T-helper 2 cell treated with Interferon-gamma antibody and Interleukin-4, amounts not matched to agents 5 μg/mL and 100 μg/mL, for 36 hours (primary cell): Measurements from ENCODE around the gene ROR2.

Experiments
- DNase-seq: peaks from one replicate; pipeline ENCODE4 v3.0.0; 2021; ENCODE audit warnings: low spot score
- H3K27ac Mint-ChIP-seq: one replicate; pipeline ENCODE4 v1.8.0; 2021; ENCODE audit warnings: mild to moderate bottlenecking, mixed read lengths
- H3K27me3 Mint-ChIP-seq: one replicate; pipeline ENCODE4 v1.8.0; 2021; ENCODE audit warnings: low read depth, mixed read lengths
- H3K36me3 Mint-ChIP-seq: one replicate; pipeline ENCODE4 v1.8.0; 2021; ENCODE audit warnings: low read depth, mixed read lengths
- H3K4me1 Mint-ChIP-seq: one replicate; pipeline ENCODE4 v1.8.0; 2021; ENCODE audit warnings: low read depth, mixed read lengths
- H3K4me3 Mint-ChIP-seq: one replicate; pipeline ENCODE4 v1.8.0; 2022; ENCODE audit warnings: mild to moderate bottlenecking, moderate library complexity, mixed read lengths
- H3K9me3 Mint-ChIP-seq: one replicate; pipeline ENCODE4 v1.8.0; 2021; ENCODE audit warnings: mixed read lengths

ROR2 gene

DNA sequence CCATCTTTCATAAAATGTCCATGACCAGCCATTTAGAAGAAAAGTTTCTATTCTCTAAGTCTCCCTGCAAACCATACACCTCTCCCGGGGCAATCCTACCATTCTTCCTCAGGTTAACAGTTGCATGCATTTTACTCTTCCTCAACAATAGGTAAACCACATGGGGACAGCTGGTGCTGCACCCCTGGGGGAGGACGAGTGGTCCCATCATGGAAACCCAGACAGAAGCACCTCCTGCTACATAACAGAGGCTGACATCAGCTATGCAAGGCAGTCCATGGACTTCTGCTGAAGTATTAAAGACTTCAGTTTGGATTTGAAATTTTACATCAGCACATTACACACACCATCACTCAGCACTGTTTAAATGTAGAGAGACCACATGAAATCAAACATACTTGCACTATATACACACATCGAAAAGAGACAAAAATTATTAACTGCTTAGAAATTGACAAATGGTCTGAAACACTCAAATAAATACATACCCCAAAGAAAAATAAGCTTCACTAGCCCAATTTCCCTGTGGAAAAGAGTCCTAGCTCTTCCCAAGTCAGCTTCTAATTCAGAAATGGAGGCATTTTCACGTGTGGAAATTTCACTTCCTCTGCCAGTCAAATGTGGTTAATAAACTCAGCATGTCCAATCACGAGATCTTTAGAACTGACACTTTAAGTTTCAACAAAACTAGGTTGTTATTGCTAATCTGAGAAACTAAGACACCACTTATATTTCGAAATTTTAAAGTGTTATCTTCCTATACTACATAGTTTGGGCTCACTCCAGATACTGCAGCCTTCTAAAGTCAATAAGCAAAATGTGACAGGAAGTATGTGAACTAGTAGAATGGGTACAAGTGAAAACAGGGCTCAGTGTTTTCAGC is 173.4 kb downstream of the ROR2 start:
- H3K27ac Mint-ChIP-seq = no peak overlapping the region
- DNase-seq = no peak
- no peaks in the 10 kb centered on the region for H3K9me3 Mint-ChIP-seq

DNA sequence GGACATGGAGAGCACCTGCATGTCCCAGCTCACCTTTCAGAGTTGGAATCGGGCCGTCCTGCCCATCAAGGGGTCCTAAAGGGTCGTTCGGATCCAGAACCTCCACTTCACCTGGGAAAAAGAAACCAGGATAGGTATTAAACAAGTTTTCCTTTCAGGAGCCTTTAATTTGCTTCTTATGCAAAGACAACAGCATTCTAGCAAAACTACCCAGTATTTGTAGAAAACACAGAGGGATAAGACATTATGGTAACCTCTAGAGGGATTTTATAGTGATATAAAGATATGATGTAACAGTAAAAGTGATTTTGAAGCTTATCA is 174.4 kb downstream of the ROR2 start:
- Mint-ChIP-seq H3K4me1 (no peaks in the 10 kb centered on the region), H3K36me3 (no peaks in the 10 kb centered on the region), H3K9me3 (no peaks in the 10 kb centered on the region), H3K27me3 (peaks cover 10% of the 10 kb centered on the region), H3K4me3 (no peak overlapping the region), H3K27ac (no peak overlapping the region)
- DNase-seq = no peak

More for the DNA sequence above, 173.4 kb downstream of the ROR2 start:
- Mint-ChIP-seq H3K4me3 (no peak overlapping the region), H3K4me1 (no peaks in the 10 kb centered on the region), H3K27me3 (peaks cover 12% of the 10 kb centered on the region), H3K36me3 (no peaks in the 10 kb centered on the region)

DNA sequence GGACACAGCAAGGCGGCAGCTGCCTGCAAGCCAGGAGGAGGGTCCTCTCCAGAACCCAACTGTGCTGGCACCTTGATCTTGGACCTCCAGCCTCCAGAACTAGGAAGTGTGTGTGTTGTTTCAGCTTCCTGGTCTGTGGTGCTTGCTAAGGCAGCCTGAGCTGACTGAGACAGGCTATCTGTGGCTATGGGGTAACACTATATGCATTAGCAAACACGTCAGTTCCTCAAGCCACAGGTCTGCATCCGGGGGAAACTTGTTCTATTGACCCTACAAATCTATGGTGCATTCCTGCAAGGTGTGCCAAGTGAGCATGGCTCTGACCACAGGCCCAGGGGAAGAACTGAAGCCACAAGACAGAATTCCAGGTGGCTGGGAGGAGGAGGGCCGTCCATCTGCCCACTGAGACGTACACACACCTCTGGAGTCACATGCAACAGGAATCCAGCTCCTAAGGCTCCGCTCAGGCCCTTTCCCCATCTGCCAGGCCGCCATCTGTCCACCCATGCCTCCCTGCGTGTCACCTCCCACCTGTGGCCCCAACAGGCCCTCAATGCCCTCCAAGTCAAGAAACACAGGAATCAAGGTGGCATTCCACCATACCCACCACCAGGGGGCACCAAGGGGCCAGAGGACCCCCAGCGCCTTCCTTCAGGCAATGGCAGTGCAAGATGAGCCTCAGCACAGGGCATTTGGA is 174.9 kb downstream of the ROR2 start:
- Mint-ChIP-seq H3K27ac (no peak overlapping the region), H3K4me1 (no peaks in the 10 kb centered on the region), H3K36me3 (no peaks in the 10 kb centered on the region), H3K9me3 (no peaks in the 10 kb centered on the region), H3K27me3 (peaks cover 10% of the 10 kb centered on the region), H3K4me3 (no peak overlapping the region)
- DNase-seq = peak; percentile 35

DNA sequence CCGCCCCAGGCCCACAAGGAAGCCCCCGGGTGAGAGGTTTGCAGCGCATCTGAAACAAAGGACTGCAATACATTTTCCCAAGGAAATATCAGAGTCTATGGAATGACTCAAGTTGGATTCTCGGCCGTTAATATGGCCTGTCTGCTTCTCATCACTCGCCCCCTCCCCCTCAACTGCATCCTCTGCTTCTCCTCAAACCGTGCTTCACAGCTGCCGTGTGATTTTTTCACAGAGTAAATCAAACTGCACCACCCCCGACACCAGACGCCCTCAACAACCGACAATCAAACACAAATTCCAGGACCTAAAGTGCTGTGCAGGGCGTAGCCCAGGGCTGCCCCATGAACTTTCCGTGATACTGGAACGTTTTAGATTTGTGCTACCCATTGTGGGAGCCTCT is 176.9 kb downstream of the ROR2 start:
- H3K27me3 Mint-ChIP-seq = peaks cover 10% of the 10 kb centered on the region
- H3K27ac Mint-ChIP-seq = no peak overlapping the region
- DNase-seq = no peak
- H3K36me3 Mint-ChIP-seq = no peaks in the 10 kb centered on the region
- no peaks in the 10 kb centered on the region for H3K9me3 Mint-ChIP-seq
- no peak overlapping the region for H3K4me3 Mint-ChIP-seq
- no peaks in the 10 kb centered on the region for H3K4me1 Mint-ChIP-seq

DNA sequence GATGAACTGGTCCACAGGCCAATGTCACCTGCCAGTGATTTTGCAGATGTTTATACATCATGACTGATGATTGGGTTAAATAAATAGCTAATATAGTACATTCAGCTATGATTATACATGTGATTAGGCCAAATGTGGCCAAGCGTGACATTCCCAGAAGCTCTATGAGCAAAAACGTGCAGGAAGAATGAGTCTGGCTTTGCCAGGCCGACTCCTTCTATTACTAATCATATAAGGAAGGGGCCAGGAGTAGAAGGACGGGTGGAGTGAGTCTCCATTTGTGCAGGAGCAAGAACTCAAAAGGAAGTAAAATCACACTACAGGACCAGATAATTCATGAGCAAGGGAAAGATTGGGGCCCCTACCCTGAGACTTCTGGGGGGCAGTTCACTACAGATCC is 178.2 kb downstream of the ROR2 start:
- H3K27me3 Mint-ChIP-seq = peaks cover 13% of the 10 kb centered on the region
- H3K4me3 Mint-ChIP-seq = no peak overlapping the region
- H3K4me1 Mint-ChIP-seq = no peaks in the 10 kb centered on the region
- no peak for DNase-seq
- no peaks in the 10 kb centered on the region for H3K36me3 Mint-ChIP-seq
- H3K27ac Mint-ChIP-seq = no peak overlapping the region
- no peaks in the 10 kb centered on the region for H3K9me3 Mint-ChIP-seq

DNA sequence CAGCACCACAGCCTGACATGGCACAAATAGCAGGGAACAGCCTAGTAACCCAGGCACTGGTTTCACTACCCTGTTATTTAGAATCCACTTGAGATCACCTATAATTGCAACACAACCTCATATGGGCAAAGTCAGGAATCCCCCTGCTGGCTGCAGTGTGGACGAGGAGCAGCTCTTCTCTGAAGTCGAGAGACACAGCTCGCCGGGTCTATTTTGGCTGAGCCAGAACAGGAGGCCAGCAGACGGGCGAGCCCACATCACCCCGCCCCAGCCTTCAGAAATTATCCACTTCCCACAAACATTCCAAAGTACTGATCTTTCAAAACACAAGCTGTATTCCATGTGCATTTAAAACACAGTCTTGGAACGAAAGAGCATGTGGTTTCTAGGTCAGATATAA is 179.0 kb downstream of the ROR2 start:
- H3K9me3 Mint-ChIP-seq = no peaks in the 10 kb centered on the region
- no peak overlapping the region for H3K4me3 Mint-ChIP-seq
- no peak overlapping the region for H3K27ac Mint-ChIP-seq
- no peak for DNase-seq
- H3K36me3 Mint-ChIP-seq = no peaks in the 10 kb centered on the region
- no peaks in the 10 kb centered on the region for H3K4me1 Mint-ChIP-seq
- H3K27me3 Mint-ChIP-seq = peaks cover 16% of the 10 kb centered on the region

DNA sequence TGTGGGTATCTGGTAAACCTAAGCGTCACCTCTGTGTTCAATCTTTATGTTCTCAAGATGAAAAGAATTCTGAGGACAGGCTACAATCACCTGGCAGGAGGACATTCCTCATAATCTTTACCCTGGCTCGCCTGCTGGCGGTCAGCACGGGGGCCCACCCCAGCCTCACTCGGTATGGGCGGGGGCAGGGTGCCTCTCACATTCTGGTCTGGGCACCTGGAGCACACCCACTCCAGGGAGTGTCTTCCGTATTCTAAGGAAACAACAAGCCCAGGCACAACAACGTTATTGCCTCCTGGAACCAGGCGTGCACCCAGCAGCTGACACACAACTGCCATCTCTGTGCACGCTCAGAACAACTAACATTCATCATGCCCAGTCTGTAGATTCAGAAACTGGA is 179.8 kb downstream of the ROR2 start:
- no peaks in the 10 kb centered on the region for H3K36me3 Mint-ChIP-seq

DNA sequence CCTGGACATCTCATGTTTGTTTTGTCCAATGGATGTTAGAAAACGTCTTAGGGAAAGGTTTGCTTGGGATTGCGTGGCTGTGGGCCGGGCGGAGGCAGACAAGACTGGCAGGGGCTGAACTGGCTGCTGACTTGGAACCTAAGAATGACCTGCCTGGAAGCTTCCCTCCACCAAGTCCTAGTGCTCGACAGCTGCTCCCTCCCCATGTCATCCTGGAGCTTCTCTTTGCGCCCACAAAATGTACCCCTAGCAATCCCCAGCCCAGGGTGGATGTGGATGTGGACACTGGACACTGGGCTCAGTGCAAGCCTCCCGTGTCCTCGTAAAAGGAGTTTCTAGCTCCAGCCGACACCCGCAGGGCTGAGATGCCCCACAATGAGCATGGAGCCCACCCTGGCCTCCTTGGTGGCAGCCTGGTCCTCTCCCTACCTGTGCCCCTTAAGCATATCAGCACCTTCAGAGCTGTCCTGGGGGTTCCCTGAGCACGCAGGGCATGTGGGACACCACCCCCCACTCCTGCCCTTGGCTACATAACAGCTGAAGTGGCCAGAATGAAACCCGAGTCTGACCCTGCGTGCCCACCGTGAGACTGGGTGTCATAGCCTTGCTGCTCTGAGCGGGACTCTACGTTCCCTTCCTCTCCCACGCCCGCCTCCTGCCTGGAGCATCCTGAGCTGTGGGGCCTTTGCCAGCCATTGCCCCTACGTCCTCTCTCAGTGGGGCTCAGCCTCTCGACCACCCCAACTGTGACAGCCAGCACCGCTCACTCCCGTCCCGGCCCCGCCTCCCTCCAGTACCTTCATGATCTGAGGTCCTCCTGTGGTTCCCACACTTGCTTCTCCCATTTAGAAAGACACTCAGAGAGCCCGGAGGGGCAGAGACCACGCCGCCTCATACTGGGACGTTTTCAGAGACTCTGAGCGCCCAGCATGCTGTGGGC is 180.8 kb downstream of the ROR2 start:
- peaks cover 22% of the 10 kb centered on the region for H3K27me3 Mint-ChIP-seq
- H3K4me1 Mint-ChIP-seq = no peaks in the 10 kb centered on the region
- no peaks in the 10 kb centered on the region for H3K36me3 Mint-ChIP-seq

More for the DNA sequence above, 179.8 kb downstream of the ROR2 start:
- Mint-ChIP-seq H3K9me3 (peaks cover under 1% of the 10 kb centered on the region), H3K4me3 (no peak overlapping the region), H3K27ac (no peak overlapping the region), H3K4me1 (no peaks in the 10 kb centered on the region), H3K27me3 (peaks cover 14% of the 10 kb centered on the region)
- no peak for DNase-seq

DNA sequence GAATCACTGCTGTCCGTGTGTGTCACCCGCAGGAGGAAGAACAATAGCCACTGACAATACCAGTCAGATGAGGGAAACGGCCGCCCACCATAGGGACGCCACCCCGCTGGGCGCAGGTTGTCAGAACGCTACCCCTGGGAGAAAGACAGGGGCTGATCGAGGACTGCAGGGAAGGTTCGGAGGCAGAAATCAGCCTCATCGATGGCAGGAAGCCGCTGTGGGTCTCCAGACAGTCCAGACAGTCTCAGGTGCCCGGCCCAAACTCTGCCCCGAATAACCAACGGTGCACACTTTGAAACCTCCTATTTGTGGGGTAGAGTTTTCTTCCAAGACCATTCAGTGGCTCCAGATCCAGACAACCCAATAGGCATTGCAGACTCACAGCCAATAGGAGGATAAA is 181.5 kb downstream of the ROR2 start:
- DNase-seq = no peak
- Mint-ChIP-seq H3K27ac (no peak overlapping the region), H3K4me3 (no peak overlapping the region), H3K27me3 (peaks cover 24% of the 10 kb centered on the region), H3K36me3 (no peaks in the 10 kb centered on the region), H3K4me1 (no peaks in the 10 kb centered on the region), H3K9me3 (peaks cover 7% of the 10 kb centered on the region)

More for the DNA sequence above, 180.8 kb downstream of the ROR2 start:
- DNase-seq = no peak
- Mint-ChIP-seq H3K4me3 (no peak overlapping the region), H3K27ac (no peak overlapping the region), H3K9me3 (peaks cover 7% of the 10 kb centered on the region)

DNA sequence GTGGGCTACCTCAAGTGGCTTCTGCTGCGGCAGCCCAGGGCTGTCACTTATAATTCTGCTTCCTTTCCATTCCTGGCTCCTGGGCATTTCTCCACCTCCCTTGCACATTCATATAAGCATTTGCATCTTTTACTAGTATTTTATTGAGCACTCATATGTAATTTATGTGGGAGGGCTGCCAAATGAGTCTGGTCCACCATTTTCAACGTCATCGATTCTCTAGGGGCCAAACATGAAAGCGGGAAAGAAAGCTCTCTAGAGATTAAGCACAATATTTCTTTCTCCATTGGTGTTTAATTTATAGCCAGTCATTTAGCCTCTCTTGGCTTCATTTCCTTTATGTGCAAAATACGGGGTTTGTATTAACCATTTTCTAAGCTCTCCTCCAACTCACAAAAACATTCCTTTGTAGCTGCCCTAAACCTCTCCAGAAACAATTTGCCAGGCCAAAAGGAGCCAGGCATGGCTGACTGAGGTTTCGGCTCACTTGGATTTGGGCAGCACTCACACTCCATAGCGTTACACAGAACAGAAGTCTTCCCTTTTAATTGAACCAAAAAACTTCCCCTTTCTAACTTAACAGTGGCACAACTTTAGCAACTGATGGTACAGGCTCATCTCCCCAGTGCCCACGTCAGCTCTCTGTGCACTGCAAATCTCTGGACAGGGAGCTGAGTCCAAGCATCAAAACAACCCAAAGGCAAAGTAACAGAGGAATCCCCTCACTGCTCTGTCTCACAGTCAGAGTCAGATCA is 183.5 kb downstream of the ROR2 start:
- no peak overlapping the region for H3K27ac Mint-ChIP-seq
- H3K4me1 Mint-ChIP-seq = no peaks in the 10 kb centered on the region
- H3K36me3 Mint-ChIP-seq = no peaks in the 10 kb centered on the region
- H3K4me3 Mint-ChIP-seq = no peak overlapping the region
- peaks cover 28% of the 10 kb centered on the region for H3K27me3 Mint-ChIP-seq
- no peak for DNase-seq
- peaks cover 7% of the 10 kb centered on the region for H3K9me3 Mint-ChIP-seq

DNA sequence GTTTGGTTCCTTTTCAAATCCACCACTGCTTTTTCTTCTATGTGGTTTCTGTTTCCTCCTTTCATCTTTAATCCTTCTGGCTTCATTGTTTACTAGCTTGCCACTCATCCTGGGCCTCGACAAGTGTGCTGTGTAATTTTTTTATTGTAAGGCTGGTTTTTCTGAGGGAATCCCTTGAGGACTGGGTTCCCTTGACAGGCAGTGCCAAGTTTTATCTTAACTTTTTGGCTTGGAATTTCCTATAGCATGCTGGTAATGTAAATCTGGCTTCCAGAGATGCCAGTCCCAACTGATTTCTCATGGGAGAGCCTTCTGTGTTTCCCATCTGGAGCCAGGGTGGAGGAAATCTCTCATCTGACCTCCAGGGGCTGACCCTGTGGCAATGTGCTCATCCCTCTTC is 184.7 kb downstream of the ROR2 start:
- peaks cover 31% of the 10 kb centered on the region for H3K27me3 Mint-ChIP-seq
- H3K4me1 Mint-ChIP-seq = no peaks in the 10 kb centered on the region
- peaks cover 7% of the 10 kb centered on the region for H3K9me3 Mint-ChIP-seq

DNA sequence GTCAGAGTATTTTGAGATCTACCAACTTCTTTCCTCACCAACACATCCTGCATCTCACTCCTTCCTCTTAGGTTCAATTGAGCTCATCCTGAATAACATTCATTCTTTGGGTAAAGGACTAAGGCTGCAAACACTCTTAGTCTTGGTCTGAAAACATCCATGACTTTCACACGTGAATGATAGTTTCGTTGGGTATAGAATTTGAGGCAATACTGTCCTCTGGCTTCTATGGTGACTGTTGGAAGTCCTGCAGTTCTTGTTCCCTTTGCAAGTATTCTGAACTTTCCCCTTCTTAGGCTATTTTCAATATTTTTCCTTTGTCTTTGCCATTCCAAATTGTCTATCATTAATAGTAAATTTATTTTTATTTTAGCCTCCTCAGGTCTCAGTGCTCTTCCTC is 185.4 kb downstream of the ROR2 start:
- no peak overlapping the region for H3K27ac Mint-ChIP-seq
- H3K4me1 Mint-ChIP-seq = no peaks in the 10 kb centered on the region
- H3K4me3 Mint-ChIP-seq = no peak overlapping the region
- no peak for DNase-seq
- no peaks in the 10 kb centered on the region for H3K36me3 Mint-ChIP-seq
- H3K27me3 Mint-ChIP-seq = peaks cover 31% of the 10 kb centered on the region
- H3K9me3 Mint-ChIP-seq = peaks cover 7% of the 10 kb centered on the region

More for the DNA sequence above, 184.7 kb downstream of the ROR2 start:
- H3K27ac Mint-ChIP-seq = no peak overlapping the region
- no peaks in the 10 kb centered on the region for H3K36me3 Mint-ChIP-seq
- H3K4me3 Mint-ChIP-seq = no peak overlapping the region
- DNase-seq = no peak

DNA sequence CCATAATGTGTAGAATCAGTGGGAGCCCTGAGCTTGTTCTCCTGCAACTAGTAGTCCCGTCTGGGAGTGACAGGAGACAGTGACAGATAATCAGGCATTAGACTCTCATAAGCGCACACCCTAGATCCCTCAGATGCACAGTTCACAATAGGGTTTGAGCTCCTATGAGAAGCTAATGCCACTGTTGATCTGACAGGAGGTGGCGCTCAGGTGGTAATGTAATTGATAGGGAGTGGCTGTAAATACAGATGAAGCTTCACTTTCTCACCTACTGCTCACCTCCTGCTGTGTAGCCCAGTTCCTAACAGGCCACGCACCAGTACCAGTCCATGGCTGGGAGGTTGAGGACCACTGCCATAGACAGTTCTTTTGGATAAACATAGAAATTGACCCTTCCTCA is 188.7 kb downstream of the ROR2 start:
- DNase-seq = no peak
- no peak overlapping the region for H3K4me3 Mint-ChIP-seq
- no peaks in the 10 kb centered on the region for H3K36me3 Mint-ChIP-seq
- H3K27ac Mint-ChIP-seq = no peak overlapping the region
- H3K9me3 Mint-ChIP-seq = peaks cover 7% of the 10 kb centered on the region
- no peaks in the 10 kb centered on the region for H3K4me1 Mint-ChIP-seq
- peaks cover 27% of the 10 kb centered on the region for H3K27me3 Mint-ChIP-seq
